ENCODE results near the gene NUTM2D. TPM values are rescaled to one million over a fixed set of nuclear protein-coding genes. Genes with fewer than 3 reads are reported as not detected.
"Not testable (repeated sequence)": the region's sequence is repeated elsewhere in the genome, so short reads cannot be mapped to it uniquely, and the experiment has no call there.

NUTM2D gene
- total and polyA plus RNA-seq, 2 experiments from 2014 or later, result 0.42 to 5.3 TPM

GRCh38 chr10:87329131-87329530 lies 28.4 kb upstream of the NUTM2D start:
- not testable (repeated sequence) for H3K9me2 ChIP-seq (replicated peaks; ENCODE audit: insufficient read depth); H4K20me1 ChIP-seq (ENCODE audit: insufficient read depth, poor library complexity, severe bottlenecking); H3K9me3 ChIP-seq (ENCODE audit: low read depth); H3K4me1 ChIP-seq (ENCODE audit: insufficient read depth); DNase-seq (ENCODE audit: low spot score); H3K4me2 ChIP-seq; H3K27ac ChIP-seq; H2AFZ ChIP-seq; H3K36me3 ChIP-seq (replicated peaks; ENCODE audit: insufficient read depth, low read depth); H3K27me3 ChIP-seq; H3K79me2 ChIP-seq; H3K4me3 ChIP-seq
- 60% methylated on average over 2 of the region's 2 CpGs for WGBS (ENCODE audit: low lambda C conversion rate, missing lambda C conversion rate)

GRCh38 chr10:87332687-87333086 lies 24.9 kb upstream of the NUTM2D start:
- H3K79me2 ChIP-seq; H3K27ac ChIP-seq; H3K9me3 ChIP-seq (ENCODE audit: low read depth); DNase-seq (ENCODE audit: low spot score); H3K27me3 ChIP-seq; H4K20me1 ChIP-seq (ENCODE audit: insufficient read depth, poor library complexity, severe bottlenecking); H3K4me1 ChIP-seq (ENCODE audit: insufficient read depth); H2AFZ ChIP-seq; H3K9me2 ChIP-seq (replicated peaks; ENCODE audit: insufficient read depth); H3K36me3 ChIP-seq (replicated peaks; ENCODE audit: insufficient read depth, low read depth); H3K4me2 ChIP-seq; H3K4me3 ChIP-seq: not testable (repeated sequence)
- 100% methylated on average over 1 of the region's 1 CpG for WGBS (ENCODE audit: low lambda C conversion rate, missing lambda C conversion rate)

DNA sequence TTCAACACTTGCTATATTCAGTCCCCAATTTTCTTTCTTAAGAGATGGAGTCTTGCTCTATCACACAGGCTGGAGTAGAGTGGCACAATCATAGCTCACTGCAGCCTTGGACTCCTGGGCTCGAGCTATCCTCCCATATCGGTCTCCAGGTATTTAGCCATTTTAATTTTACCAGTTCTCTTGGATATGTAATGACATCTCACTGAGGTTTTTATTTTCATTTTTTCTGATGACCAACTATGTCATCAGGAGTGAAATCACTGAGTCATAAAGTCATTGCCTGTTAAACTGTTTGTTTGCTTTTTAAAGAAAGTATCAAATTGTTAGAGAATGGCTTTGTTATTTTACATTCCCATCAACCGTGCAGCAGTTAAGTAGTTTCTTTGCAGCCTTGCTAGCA lies 17.1 kb upstream of the NUTM2D start:
- H2AFZ ChIP-seq; H3K9me3 ChIP-seq (ENCODE audit: low read depth); H3K9me2 ChIP-seq (replicated peaks; ENCODE audit: insufficient read depth); H3K4me1 ChIP-seq (ENCODE audit: insufficient read depth); H3K4me3 ChIP-seq; H3K36me3 ChIP-seq (replicated peaks; ENCODE audit: insufficient read depth, low read depth); H3K27me3 ChIP-seq; H3K27ac ChIP-seq; DNase-seq (ENCODE audit: low spot score); H4K20me1 ChIP-seq (ENCODE audit: insufficient read depth, poor library complexity, severe bottlenecking): not testable (repeated sequence)
- WGBS (ENCODE audit: low lambda C conversion rate, missing lambda C conversion rate), result 56% methylated on average over 3 of the region's 3 CpGs
- Histone ChIP-seq H3K4me2 (peak overlapping the region; percentile 56), H3K79me2 (peaks cover 37% of the 10 kb centered on the region)

DNA sequence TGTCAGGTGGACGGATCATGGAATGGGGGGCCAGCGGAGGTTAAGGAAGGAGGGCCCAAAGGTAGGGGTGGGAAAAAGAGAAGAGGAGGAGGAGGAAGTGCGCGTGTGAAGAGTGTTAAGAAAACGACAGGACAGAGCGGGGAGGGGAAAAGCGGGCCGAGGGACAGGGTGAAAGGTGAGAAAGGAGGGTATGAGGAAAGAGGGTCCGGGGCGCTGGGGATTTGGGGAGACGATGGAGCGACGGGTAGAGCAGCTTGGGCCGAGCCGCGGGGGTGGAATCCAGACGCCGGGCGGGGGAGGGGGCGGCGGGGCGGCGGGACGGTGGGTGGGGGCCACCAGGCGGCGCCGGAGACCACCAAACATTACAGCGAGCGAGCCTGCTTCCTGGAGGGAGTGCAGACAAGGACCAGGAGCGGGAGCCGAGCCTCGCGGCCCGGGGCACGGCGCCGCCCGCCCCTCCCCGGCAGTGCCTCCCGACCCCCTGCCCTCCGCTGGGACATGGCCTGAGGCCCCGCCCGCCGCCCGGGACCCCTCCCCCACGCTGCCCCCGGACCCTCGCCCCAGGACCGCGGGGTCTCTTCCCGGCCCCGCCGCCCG lies 15.9 kb upstream of the NUTM2D start:
- no CpG with 5 or more reads among the region's 54 CpGs for WGBS (ENCODE audit: low lambda C conversion rate, missing lambda C conversion rate)
- not testable (repeated sequence) for H3K36me3 ChIP-seq (replicated peaks; ENCODE audit: insufficient read depth, low read depth); H3K4me1 ChIP-seq (ENCODE audit: insufficient read depth); H3K9me2 ChIP-seq (replicated peaks; ENCODE audit: insufficient read depth); DNase-seq (ENCODE audit: low spot score); H3K9me3 ChIP-seq (ENCODE audit: low read depth); H3K27me3 ChIP-seq; H3K4me3 ChIP-seq; H4K20me1 ChIP-seq (ENCODE audit: insufficient read depth, poor library complexity, severe bottlenecking); H2AFZ ChIP-seq
- H3K27ac ChIP-seq, result peak overlapping the region; percentile 98
- peaks cover 37% of the 10 kb centered on the region for H3K79me2 ChIP-seq
- H3K4me2 ChIP-seq, result peak overlapping the region; percentile 69

DNA sequence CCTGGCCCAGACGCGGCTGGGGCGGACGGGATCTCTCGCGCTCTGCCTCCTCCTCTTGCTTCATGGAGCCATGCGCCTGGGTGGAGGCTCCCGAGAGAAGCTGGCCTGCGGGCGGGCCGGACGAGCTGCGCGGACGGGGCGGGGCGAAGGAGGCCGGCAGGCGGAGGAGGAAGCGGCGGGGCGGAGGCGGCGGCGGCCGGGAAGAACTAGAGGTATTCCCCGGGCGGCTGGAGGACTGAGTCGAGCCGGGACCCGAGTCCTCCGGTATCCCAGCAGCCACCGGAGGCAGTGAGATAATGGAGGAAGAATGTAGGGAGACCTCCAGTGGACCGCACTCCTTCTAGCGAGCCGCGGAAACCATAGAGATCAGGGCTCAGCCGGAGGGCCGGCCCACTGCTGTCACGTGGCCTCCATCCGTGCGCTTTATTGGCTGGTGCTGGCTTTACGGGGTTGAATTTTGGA lies 15.3 kb upstream of the NUTM2D start:
- H3K9me3 ChIP-seq (ENCODE audit: low read depth), result not testable (repeated sequence)
- under 1% methylated on average over 34 of the region's 43 CpGs for WGBS (ENCODE audit: low lambda C conversion rate, missing lambda C conversion rate)
- H2AFZ ChIP-seq, result peak overlapping the region; percentile 68

GRCh38 chr10:87342711-87343258 lies 14.8 kb upstream of the NUTM2D start:
- H3K36me3 ChIP-seq (replicated peaks; ENCODE audit: insufficient read depth, low read depth); H3K9me3 ChIP-seq (ENCODE audit: low read depth); H3K4me1 ChIP-seq (ENCODE audit: insufficient read depth); H3K27me3 ChIP-seq; H3K9me2 ChIP-seq (replicated peaks; ENCODE audit: insufficient read depth); H4K20me1 ChIP-seq (ENCODE audit: insufficient read depth, poor library complexity, severe bottlenecking): not testable (repeated sequence)
- TF ChIP-seq, protein P1, sequence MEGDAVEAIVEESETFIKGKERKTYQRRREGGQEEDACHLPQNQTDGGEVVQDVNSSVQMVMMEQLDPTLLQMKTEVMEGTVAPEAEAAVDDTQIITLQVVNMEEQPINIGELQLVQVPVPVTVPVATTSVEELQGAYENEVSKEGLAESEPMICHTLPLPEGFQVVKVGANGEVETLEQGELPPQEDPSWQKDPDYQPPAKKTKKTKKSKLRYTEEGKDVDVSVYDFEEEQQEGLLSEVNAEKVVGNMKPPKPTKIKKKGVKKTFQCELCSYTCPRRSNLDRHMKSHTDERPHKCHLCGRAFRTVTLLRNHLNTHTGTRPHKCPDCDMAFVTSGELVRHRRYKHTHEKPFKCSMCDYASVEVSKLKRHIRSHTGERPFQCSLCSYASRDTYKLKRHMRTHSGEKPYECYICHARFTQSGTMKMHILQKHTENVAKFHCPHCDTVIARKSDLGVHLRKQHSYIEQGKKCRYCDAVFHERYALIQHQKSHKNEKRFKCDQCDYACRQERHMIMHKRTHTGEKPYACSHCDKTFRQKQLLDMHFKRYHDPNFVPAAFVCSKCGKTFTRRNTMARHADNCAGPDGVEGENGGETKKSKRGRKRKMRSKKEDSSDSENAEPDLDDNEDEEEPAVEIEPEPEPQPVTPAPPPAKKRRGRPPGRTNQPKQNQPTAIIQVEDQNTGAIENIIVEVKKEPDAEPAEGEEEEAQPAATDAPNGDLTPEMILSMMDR (IDR thresholded peaks at IDR 0.05; ENCODE audit: poor library complexity), result peak; percentile 49
- peak overlapping the region; percentile 55 for H3K4me3 ChIP-seq
- H3K27ac ChIP-seq, result peak overlapping the region; percentile 98
- peak overlapping the region; percentile 68 for H2AFZ ChIP-seq
- peak overlapping the region; percentile 60 for H3K4me2 ChIP-seq
- DNase-seq (ENCODE audit: low spot score), result peak; percentile 89
- WGBS (ENCODE audit: low lambda C conversion rate, missing lambda C conversion rate), result 1% methylated on average over 61 of the region's 65 CpGs
- H3K79me2 ChIP-seq, result peaks cover 35% of the 10 kb centered on the region

More for the DNA sequence above, 15.3 kb upstream of the NUTM2D start:
- not testable (repeated sequence) for H3K9me2 ChIP-seq (replicated peaks; ENCODE audit: insufficient read depth); H3K4me1 ChIP-seq (ENCODE audit: insufficient read depth); H3K27me3 ChIP-seq; H3K36me3 ChIP-seq (replicated peaks; ENCODE audit: insufficient read depth, low read depth); H4K20me1 ChIP-seq (ENCODE audit: insufficient read depth, poor library complexity, severe bottlenecking)
- Histone ChIP-seq H3K4me2 (peak overlapping the region; percentile 60), H3K79me2 (peaks cover 37% of the 10 kb centered on the region), H3K27ac (peak overlapping the region; percentile 98), H3K4me3 (peak overlapping the region; percentile 55)
- peak; percentile 89 for DNase-seq (ENCODE audit: low spot score)

GRCh38 chr10:87345743-87346142 lies 11.8 kb upstream of the NUTM2D start:
- not testable (repeated sequence) for H3K27me3 ChIP-seq; H3K9me2 ChIP-seq (replicated peaks; ENCODE audit: insufficient read depth); H3K9me3 ChIP-seq (ENCODE audit: low read depth); H3K36me3 ChIP-seq (replicated peaks; ENCODE audit: insufficient read depth, low read depth); H4K20me1 ChIP-seq (ENCODE audit: insufficient read depth, poor library complexity, severe bottlenecking); H2AFZ ChIP-seq; H3K27ac ChIP-seq; H3K4me3 ChIP-seq; DNase-seq (ENCODE audit: low spot score); H3K4me1 ChIP-seq (ENCODE audit: insufficient read depth)
- H3K4me2 ChIP-seq, result peak overlapping the region; percentile 44
- H3K79me2 ChIP-seq, result peaks cover 16% of the 10 kb centered on the region
- 42% methylated on average over 1 of the region's 1 CpG for WGBS (ENCODE audit: low lambda C conversion rate, missing lambda C conversion rate)

DNA sequence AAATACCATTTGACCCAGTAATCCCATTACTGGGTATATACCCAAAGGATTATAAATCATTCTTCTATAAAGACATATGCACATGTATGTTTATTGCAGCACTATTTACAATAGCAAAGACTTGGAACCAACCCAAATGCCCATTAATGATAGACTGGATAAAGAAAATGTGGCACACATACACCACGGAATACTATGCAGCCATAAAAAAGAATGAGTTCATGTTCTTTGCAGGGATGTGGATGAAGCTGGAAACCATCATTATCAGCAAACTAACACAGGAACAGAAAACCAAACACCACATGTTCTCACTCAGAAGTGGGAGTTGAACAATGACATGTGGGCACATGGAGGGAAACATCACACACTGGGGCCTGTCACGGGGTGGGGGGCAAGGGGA lies 7.4 kb upstream of the NUTM2D start:
- H4K20me1 ChIP-seq (ENCODE audit: insufficient read depth, poor library complexity, severe bottlenecking); H3K27ac ChIP-seq; H3K4me2 ChIP-seq; H3K27me3 ChIP-seq; H3K36me3 ChIP-seq (replicated peaks; ENCODE audit: insufficient read depth, low read depth); H3K79me2 ChIP-seq; H3K9me2 ChIP-seq (replicated peaks; ENCODE audit: insufficient read depth); H3K9me3 ChIP-seq (ENCODE audit: low read depth); H3K4me3 ChIP-seq; DNase-seq (ENCODE audit: low spot score); H2AFZ ChIP-seq; H3K4me1 ChIP-seq (ENCODE audit: insufficient read depth): not testable (repeated sequence)
- WGBS (ENCODE audit: low lambda C conversion rate, missing lambda C conversion rate), result 98% methylated on average over 2 of the region's 2 CpGs
